Measurements from ENCODE around the gene MTX1. TPM values are rescaled to one million over a fixed set of nuclear protein-coding genes. Genes with fewer than 3 reads are reported as not detected.

MTX1 gene
- total and polyA plus RNA-seq, 2 donors, result 13.6 to 40.2 TPM

DNA sequence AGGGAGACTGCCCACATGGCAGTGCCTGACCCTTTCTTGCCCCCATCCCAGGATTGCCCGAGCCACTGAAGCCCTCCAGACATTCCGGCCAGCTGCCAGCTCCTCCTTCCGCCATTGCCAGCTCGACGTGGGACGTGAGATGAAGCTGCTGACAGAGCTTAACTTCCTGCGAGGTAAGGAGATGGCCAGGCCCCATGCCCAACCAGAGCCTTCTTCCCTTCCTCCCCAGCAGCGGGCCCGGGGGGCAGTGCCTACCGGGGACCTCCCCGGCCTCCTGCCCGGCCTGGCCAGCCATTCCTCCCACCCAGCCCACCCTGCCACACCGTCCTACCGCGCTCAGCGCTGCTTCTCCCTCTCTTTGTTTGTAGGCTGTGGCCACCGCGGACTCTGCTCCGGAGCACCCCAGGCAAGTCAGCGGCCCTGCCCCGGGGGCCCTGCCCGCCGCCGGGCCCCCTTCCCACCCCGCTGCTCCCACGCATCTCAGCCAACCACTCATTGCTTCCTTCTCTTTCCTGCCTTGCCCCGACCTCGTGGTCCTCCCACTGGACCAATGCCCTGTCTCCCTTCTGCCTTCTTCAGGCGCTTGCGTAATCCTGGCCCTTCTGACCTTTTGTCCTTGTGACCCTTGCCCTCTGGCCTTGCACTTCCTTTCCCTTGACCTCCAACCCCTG lies 29.9 kb upstream of the MTX1 start:
- DNase-seq (ENCODE audit: extremely low spot score), result no peak
- H3K4me3 ChIP-seq (ENCODE audit: low read depth, low read length), result no peak overlapping the region
- no peaks in the 10 kb centered on the region for H3K36me3 ChIP-seq (ENCODE audit: insufficient read depth)
- WGBS, result 89% methylated on average over 30 of the region's 30 CpGs
- H3K27ac ChIP-seq (ENCODE audit: low read depth), result no peak overlapping the region
- H3K4me1 ChIP-seq (ENCODE audit: insufficient read depth), result no peaks in the 10 kb centered on the region

DNA sequence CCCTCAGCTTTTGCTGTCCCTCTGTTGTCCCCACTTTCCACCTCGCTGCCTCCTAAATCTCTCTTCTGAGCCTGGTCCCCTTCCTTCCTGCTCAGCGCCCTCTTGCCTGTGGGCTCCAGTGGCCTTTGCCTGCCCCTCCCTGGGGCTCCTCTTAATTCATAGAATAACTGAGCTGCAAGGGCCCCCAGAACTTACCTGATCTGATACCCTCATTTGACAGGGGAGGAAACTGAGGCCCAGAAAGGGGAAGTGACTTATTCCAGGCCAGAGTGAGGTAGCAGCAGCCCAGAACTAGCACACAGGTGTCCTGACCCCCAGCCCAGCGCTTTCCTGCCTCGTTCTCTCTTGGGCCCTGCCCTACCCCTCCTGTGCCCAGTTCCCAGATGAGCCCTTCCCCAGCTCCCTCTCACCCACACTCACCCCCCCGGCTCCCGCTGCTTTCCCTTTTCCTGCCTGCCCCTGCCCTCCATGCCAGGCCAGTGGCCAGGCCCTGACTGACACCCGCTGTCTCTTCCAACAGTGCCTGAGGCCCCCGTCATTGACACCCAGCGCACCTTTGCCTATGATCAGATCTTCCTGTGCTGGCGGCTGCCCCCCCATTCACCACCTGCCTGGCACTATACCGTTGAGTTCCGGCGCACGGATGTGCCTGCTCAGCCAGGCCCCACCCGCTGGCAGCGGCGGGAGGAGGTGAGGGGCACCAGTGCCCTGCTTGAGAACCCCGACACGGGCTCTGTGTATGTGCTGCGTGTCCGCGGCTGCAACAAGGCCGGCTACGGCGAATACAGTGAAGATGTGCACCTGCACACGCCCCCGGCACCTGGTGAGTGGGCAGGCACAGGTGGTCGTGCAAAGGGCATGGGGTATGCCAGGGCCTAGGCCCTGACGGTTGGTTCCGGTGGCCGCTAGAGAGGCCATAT lies 29.1 kb upstream of the MTX1 start:
- H3K4me1 ChIP-seq (ENCODE audit: insufficient read depth), result no peaks in the 10 kb centered on the region
- DNase-seq (ENCODE audit: extremely low spot score), result no peak
- H3K36me3 ChIP-seq (ENCODE audit: insufficient read depth), result no peaks in the 10 kb centered on the region
- WGBS, result 92% methylated on average over 31 of the region's 31 CpGs
- H3K4me3 ChIP-seq (ENCODE audit: low read depth, low read length), result no peak overlapping the region
- H3K27ac ChIP-seq (ENCODE audit: low read depth), result no peak overlapping the region

DNA sequence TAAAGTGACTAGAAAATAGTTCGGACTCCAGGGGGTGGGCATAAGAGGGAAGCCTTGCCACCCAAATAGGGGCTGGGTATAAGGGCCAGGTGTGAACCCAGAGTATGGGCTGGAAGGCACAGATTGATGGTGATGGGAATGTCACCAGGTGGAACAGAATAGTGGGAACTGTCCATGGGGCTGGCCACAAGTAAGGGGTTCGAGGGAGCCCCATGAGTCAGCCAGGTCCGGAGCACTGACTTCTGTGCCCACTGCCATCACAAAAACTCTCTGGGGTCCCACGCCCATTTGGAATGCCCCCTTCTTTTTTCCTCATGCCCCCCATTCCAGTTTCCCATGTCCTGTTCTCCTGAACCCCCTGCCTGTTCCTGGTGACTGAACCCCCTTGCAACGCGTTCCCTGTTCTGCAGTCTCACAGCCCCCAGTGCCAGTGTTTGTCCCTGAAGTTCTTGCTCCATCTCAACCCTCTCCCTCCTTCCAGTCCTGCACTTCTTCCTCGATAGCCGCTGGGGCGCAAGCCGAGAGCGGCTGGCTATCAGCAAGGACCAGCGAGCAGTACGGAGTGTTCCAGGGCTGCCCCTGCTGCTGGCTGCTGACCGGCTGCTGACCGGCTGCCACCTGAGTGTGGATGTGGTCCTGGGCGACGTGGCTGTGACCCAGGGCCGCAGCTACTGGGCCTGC lies 27.0 kb upstream of the MTX1 start:
- Histone ChIP-seq H3K36me3 (ENCODE audit: insufficient read depth) (no peaks in the 10 kb centered on the region), H3K4me3 (ENCODE audit: low read depth, low read length) (no peak overlapping the region), H3K27ac (ENCODE audit: low read depth) (no peak overlapping the region), H3K4me1 (ENCODE audit: insufficient read depth) (no peaks in the 10 kb centered on the region)
- WGBS, result 92% methylated on average over 18 of the region's 18 CpGs
- DNase-seq (ENCODE audit: extremely low spot score), result no peak

DNA sequence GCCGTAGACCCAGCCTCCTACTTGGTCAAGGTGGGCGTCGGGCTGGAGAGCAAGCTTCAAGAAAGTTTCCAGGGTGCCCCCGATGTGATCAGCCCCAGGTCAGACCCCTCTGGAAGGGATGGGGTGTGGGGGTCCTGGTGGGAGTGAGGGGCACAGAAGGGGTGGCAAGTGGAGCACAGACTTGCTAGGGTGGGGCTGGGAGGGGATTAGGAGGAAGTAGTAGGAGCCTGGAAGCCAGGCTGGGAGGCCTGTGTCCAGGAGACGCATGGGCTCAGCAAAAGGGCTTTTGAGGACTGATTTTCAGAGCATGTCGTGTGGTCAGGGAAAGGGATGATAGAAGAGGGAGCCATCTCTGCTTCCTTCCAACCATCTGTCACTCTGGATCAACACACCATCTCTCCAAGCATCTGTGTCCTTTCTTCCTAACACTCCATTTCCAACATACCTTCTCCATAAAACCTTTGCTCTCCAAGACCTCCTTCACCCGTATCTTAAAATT lies 26.4 kb upstream of the MTX1 start:
- 85% methylated on average over 7 of the region's 7 CpGs for WGBS
- H3K27ac ChIP-seq (ENCODE audit: low read depth), result no peak overlapping the region
- no peak for DNase-seq (ENCODE audit: extremely low spot score)
- H3K4me1 ChIP-seq (ENCODE audit: insufficient read depth), result no peaks in the 10 kb centered on the region
- no peak overlapping the region for H3K4me3 ChIP-seq (ENCODE audit: low read depth, low read length)
- H3K36me3 ChIP-seq (ENCODE audit: insufficient read depth), result no peaks in the 10 kb centered on the region

DNA sequence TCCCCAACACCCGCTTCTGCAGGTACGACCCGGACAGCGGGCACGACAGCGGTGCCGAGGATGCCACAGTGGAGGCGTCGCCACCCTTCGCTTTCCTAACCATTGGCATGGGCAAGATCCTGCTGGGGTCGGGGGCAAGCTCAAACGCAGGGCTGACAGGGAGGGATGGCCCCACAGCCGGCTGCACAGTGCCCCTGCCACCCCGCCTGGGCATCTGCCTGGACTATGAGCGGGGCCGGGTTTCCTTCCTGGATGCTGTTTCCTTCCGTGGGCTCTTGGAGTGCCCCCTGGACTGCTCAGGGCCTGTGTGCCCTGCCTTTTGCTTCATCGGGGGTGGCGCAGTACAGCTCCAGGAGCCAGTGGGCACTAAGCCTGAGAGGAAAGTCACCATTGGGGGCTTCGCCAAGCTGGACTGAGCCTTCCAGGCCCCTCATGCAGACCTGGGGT lies 24.7 kb upstream of the MTX1 start:
- H3K27ac ChIP-seq (ENCODE audit: low read depth), result no peak overlapping the region
- WGBS, result 89% methylated on average over 20 of the region's 20 CpGs
- DNase-seq (ENCODE audit: extremely low spot score), result no peak
- no peaks in the 10 kb centered on the region for H3K36me3 ChIP-seq (ENCODE audit: insufficient read depth)
- no peak overlapping the region for H3K4me3 ChIP-seq (ENCODE audit: low read depth, low read length)
- no peaks in the 10 kb centered on the region for H3K4me1 ChIP-seq (ENCODE audit: insufficient read depth)

DNA sequence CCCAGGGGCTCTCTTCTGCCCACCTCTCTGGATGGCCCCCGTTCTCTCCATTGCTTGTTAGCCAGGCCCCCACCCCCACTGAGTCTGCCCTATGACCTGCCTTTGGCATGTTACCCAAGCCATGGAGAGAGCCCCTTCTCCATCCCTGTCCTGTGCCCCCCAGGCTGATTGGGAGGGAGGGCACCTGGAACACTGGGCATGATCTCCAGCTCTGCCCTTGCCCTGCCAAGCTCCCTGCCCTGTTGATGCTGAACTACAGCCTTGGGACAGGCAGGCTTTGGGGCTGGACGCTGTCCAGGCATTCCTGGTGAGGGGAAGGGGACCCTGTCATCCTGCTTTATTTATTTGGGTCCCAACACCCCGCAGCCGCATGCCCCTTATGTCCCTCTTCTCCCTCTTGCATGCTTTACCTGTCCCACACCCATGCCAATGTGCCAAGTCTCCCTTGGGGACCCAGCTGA lies 24.1 kb upstream of the MTX1 start:
- Histone ChIP-seq H3K4me1 (ENCODE audit: insufficient read depth) (no peaks in the 10 kb centered on the region), H3K27ac (ENCODE audit: low read depth) (no peak overlapping the region)
- no peak for DNase-seq (ENCODE audit: extremely low spot score)

DNA sequence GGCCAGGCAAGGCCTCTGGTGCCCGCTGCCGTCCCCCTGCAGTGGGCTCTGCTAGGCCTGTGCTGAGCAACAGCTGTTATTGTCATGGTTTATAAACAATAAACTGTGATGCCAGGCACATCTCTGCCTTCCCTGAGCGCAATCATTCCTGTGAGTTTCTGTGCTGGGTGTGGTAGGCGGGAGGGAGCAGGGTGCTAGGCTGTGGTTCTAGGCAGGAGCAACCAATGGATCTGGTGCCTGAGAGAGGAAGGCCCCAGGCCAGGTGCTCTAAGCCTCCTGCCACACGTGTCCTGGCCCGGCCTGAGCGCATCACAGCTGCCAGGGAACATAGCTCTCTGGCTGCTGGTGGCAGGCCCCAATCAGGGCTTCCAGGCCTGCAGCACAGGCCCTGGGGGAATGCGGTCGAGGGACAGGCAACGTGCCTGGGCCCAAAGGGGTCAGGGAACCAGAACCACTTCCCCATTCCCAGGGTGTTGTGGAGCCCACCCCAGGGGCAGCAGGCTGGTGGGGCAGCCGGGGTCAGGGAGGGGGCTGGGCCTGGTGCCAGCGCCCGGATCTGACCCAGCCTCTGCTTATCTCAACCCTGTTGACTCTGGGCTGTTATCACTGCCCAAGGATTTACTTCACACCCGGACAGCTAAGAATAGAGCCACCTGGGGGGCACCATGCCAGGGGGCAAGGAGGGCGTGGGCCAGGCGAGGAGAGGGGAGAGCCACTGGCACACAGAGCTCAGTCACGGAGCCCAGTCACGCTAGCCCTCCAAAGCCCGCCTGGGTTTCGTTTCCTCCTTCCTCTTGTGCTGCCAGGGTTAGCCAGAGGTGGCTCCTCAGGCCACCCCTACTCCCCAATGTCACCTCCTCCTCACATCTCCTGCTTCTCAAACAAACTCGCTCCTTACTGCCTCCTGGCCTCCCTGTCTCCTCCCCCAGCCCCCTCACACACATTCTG lies 23.4 kb upstream of the MTX1 start:
- no peak overlapping the region for H3K4me3 ChIP-seq (ENCODE audit: low read depth, low read length)
- WGBS, result 62% methylated on average over 21 of the region's 21 CpGs
- no peak overlapping the region for H3K27ac ChIP-seq (ENCODE audit: low read depth)
- H3K36me3 ChIP-seq (ENCODE audit: insufficient read depth), result no peaks in the 10 kb centered on the region
- DNase-seq (ENCODE audit: extremely low spot score), result no peak
- no peaks in the 10 kb centered on the region for H3K4me1 ChIP-seq (ENCODE audit: insufficient read depth)

More for the DNA sequence above, 24.1 kb upstream of the MTX1 start:
- Histone ChIP-seq H3K4me3 (ENCODE audit: low read depth, low read length) (no peak overlapping the region), H3K36me3 (ENCODE audit: insufficient read depth) (no peaks in the 10 kb centered on the region)
- 91% methylated on average over 4 of the region's 4 CpGs for WGBS

DNA sequence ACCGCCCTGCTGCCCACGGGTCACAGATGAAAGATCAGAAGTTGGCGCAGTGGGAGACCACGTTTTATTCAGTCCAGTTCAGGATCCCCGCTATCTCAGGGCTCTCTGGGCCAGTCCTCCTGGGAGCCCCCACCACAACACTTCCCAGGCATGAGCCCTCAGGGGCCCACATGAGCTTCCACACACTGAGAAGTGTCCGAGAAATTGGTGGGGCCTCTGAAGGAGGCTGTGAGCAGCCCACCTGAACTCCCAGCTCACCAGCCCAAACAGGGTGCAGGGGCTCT lies 22.8 kb upstream of the MTX1 start:
- Histone ChIP-seq H3K4me1 (ENCODE audit: insufficient read depth) (no peaks in the 10 kb centered on the region), H3K4me3 (ENCODE audit: low read depth, low read length) (no peak overlapping the region), H3K27ac (ENCODE audit: low read depth) (no peak overlapping the region), H3K36me3 (ENCODE audit: insufficient read depth) (no peaks in the 10 kb centered on the region)
- DNase-seq (ENCODE audit: extremely low spot score), result no peak
- WGBS, result 68% methylated on average over 6 of the region's 6 CpGs

DNA sequence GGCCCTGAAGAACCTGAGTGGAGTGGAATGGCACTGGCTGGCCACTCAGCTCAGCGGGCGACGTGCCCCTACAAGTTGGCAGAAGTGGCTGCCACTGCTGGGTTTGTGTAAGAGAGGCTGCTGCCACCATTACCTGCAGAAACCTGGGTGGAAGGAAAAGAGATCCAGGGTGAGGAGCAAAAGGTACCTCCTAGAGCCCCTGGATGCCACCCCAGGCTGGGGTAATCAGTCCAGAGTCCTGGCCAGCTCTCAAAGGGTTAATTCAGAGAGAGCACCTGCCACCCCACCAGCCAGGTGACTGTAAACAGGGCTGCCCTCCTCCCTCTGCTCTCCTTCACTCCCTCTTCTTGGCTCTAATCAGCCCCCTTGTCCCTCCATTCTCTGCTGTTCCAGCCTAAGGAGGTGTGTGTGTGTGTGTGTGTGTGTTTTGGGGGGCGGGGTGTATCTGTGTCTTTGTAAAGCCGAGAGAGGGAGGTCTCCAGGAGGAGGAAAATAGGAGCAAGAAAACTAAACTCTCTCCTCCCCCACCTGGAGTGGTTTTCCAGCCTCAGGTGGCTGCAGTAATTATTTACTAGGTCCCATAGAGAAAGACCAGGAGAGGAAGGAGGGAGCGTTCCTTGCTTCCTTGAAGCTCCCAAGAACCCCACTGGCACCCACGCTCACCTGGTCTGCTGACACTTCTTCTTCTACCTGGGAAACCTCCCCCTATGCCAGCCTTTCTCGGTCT lies 22.3 kb upstream of the MTX1 start:
- no peak overlapping the region for H3K27ac ChIP-seq (ENCODE audit: low read depth)

DNA sequence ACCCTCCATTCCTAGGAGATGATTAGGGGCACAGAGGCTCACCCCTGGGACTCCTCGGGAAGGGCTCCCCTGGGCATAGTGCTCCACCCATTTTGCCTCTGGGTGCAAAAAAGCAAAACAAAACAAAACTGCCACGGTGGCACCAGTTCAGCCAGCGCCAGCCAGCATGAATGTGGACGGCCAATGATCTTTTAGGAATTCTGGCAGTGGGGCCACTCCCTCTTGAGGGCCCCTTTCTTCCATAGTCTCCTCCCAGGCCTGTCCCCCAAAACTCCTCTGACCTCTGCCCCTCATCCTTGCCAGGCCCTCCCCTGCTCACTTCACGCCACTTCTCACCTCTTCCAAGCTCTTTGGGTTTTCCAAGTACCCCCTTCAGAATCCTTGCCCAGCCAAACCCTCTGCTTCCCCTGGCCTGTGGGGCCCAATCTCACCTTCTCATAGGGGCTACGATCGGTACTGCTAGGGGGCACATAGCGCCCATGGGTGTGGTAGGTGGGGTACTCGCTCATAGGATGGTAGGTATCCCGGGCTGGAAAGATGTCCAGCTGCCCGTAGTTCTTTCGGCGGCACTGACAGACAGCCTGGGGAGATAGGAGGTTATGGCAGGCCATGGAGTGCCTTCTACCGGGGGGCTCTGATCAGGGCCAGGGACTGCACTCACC lies 21.6 kb upstream of the MTX1 start:
- Histone ChIP-seq H3K27ac (ENCODE audit: low read depth) (no peak overlapping the region), H3K4me1 (ENCODE audit: insufficient read depth) (no peaks in the 10 kb centered on the region), H3K4me3 (ENCODE audit: low read depth, low read length) (no peak overlapping the region), H3K36me3 (ENCODE audit: insufficient read depth) (no peaks in the 10 kb centered on the region)
- 71% methylated on average over 14 of the region's 14 CpGs for WGBS
- no peak for DNase-seq (ENCODE audit: extremely low spot score)

More for the DNA sequence above, 22.3 kb upstream of the MTX1 start:
- DNase-seq (ENCODE audit: extremely low spot score), result no peak
- no peaks in the 10 kb centered on the region for H3K4me1 ChIP-seq (ENCODE audit: insufficient read depth)
- WGBS, result 68% methylated on average over 8 of the region's 8 CpGs
- no peaks in the 10 kb centered on the region for H3K36me3 ChIP-seq (ENCODE audit: insufficient read depth)
- no peak overlapping the region for H3K4me3 ChIP-seq (ENCODE audit: low read depth, low read length)

DNA sequence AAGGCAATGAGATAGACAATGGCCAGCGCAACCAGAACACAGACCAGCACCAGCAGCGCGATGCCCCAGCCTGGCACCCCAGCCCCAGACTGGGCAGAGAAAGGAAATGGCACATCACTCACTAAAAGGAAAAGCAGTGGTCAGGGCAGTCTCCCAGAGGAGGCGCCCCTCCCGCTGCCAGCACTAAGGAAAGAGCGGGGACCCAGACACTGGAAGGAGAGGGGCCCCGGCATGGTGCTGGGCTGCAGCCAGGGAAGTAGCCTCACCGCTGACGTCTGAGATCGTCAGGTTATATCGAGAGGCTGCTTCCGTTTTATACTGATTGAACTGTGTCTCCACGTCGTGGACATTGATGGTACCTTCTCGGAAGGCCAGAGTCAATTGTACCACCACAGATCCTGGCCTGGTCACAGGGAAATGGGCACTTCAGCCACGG lies 21.0 kb upstream of the MTX1 start:
- Histone ChIP-seq H3K27ac (ENCODE audit: low read depth) (no peak overlapping the region), H3K36me3 (ENCODE audit: insufficient read depth) (no peaks in the 10 kb centered on the region), H3K4me3 (ENCODE audit: low read depth, low read length) (no peak overlapping the region), H3K4me1 (ENCODE audit: insufficient read depth) (no peaks in the 10 kb centered on the region)
- no peak for DNase-seq (ENCODE audit: extremely low spot score)
- 69% methylated on average over 16 of the region's 16 CpGs for WGBS

DNA sequence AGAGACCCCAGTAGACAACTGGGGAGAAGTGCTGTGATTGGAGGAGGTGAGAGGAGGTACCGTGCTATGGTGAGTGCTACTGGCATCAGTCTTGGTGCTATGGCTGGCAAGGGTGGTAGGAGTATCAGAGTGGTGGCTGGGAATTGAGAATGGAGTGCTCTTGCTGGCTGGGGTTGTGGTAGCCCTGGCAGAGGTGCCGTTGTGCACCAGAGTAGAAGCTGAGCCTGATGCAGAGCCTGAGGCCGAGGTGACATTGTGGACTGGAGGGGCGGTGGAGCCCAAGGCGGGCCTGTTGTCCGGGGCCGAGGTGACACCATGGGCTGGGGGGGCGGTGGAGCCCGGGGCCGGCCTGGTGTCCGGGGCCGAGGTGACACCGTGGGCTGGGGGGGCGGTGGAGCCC lies 20.2 kb upstream of the MTX1 start:
- no peaks in the 10 kb centered on the region for H3K36me3 ChIP-seq (ENCODE audit: insufficient read depth)
- DNase-seq (ENCODE audit: extremely low spot score), result no peak
- H3K27ac ChIP-seq (ENCODE audit: low read depth), result no peak overlapping the region
- no peak overlapping the region for H3K4me3 ChIP-seq (ENCODE audit: low read depth, low read length)
- WGBS, result 84% methylated on average over 14 of the region's 14 CpGs
- no peaks in the 10 kb centered on the region for H3K4me1 ChIP-seq (ENCODE audit: insufficient read depth)

Measured in urinary bladder (tissue), 4 donors.